RKO (cell line): ENCODE measurements around the gene TTC32.

ENCODE experiments used
- DNase-seq: peaks from one replicate; pipeline ENCODE4 v3.0.0-alpha.2; 2016; ENCODE audit warnings: low spot score

Gene TTC32

DNA sequence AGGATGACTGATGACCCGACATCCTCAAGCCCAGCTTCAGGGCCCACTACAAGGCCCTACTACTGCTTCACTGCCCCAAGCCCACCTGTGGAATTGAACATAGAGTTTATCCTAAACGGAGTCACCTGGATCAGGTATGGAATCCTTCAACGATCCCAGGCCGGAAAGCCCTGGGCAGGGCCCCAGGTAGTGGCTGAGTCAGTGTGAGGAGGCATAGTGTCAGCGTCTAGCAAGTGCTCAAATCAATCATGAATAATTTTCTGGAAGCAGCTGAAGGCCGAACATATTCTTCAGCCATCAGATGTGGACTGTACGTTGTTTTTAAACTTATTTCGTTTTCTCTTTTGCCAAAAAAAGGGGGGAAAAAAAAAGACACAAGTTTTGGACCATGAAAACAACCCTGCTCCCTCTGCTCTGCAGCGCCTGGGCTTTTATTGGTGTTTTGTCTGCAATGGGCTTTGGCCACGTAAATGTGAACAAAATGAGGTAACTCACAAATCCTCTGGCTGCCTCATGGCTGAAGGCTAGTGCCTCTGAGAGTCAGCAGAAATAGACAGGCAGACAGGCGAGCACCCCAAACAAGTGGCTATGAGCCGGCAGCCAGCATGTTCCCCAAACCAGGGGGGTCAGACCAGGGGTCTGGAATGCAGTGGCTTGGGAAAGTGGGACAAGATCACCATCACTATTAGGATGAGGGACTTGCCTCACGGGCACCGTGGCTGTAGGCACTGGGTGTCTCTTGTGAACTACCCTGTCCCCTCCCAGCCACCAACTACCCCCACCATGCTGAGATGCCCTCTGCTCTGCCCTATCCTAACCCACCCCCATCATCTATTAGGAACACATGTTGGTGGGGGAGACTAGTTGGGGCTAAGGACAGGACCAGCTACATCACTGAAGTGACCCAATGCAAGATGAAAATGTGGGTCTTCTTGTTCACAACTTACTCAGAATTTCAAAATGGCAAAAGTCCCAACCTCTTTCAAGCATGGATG, 51.4 kb downstream of the TTC32 start:
- DNase-seq, result no peak

DNA sequence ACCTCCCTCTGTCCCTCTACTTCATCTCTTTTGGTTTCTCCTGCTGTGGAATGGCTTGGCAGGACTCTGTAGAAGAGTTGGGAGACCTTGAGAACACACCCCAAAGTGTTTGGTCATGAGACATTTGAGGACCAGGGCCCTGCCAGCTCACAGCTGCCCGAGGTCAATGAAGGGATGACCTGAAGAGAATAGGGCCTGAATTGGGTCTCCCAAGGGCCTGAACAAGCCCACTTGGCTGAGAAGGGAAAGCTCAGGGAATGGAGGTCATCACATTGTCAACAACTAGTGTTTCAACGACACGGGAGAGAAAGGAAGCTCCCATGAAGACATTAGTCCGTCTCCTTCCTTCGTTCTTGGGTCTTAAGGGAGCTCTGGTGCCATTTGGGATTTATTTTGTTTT, 52.8 kb downstream of the TTC32 start:
- no peak for DNase-seq

DNA sequence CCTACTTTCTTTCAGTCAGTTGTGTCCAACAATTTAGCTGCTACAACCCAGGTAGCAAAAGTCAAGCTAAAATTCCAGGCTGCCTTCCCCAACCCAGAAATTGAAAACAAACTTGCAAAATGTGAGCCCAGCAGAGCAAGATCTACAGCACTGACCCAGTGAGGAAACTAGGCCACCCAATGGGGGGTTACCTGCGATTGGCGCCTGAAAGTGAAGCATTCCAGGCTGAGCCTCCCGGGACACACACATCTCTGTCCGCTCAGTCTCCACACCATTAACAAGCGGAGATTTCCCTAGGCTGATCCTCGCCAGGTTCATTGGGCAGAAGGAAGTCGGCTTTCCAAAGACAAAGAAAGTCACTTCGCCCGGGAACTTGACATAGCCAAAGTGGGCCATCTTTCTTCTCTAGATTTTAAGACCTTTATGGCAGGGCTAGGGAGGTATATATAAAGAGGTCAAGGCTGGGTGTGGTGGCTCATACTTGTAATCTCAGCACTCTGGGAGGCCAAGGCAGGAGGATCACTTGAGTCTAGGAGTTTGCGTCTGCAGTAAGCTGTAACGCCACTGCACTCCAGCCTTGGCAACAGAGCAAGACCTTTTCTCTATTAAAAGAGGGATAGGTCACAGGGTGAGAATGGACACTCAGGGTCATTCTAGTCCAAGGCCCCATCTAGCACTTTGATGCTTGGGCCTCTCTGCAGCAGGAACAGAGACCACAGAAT, 53.6 kb downstream of the TTC32 start:
- no peak for DNase-seq

DNA sequence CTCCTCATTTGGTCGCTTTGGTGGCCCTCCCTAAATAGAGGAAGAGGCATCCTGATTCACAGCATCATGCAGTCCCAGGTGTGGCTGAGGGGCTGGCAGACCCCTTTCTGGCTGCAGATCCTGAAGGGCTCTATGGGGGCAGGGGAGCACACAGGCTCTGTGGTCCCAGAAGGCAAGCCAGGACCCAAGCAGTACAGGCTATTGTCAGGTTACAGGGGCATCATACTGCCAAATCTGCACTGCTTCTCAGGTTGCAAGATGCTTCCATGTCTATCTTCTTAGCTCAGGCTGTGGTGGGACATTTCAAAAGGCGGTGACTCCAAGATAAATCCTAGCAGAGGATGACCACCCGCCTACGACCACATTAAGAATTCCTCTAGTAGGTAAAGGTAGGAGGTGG, 54.3 kb downstream of the TTC32 start:
- no peak for DNase-seq
